OCI-LY7 (cell line): ENCODE results near the gene NBPF4. TPM values are rescaled to one million over a fixed set of nuclear protein-coding genes. Genes with fewer than 3 reads are reported as not detected.
"Not testable (repeated sequence)": the region's sequence is repeated elsewhere in the genome, so short reads cannot be mapped to it uniquely, and the experiment has no call there.

Experiments used
- BruUV-seq: library from RNA; stranded (reverse); fragments of 400-500 nt; replicated peaks from 2 replicates; lab custom pipeline; 2021; lab: Mats Ljungman, UMichigan
- CTCF ChIA-PET: fragments of 300-600 bp; sonication (Branson Sonifier 250); formaldehyde crosslinking; loops from one replicate; lab custom pipeline; 2022; ENCODE audit warnings: antibody characterized with exemption; ENCODE audit not compliant: unreplicated experiment; lab: Charles Lee
- POLR2A ChIA-PET: fragments of 300-600 bp; sonication (Branson Sonifier 250); formaldehyde crosslinking; loops from one replicate; lab custom pipeline; 2022; ENCODE audit warnings: antibody characterized with exemption; lab: Charles Lee
- DNase-seq: peaks from one replicate; pipeline ENCODE4 v3.0.0-alpha.2; 2015; ENCODE audit warnings: low spot score
- H2AFZ ChIP-seq: fragments of 200-600 bp; sonication (generic), shearing (Covaris generic); 2 replicates; pipeline ENCODE4 v1.6.1; 2014; ENCODE audit warnings: mild to moderate bottlenecking, antibody characterized with exemption, low read length, moderate library complexity
- H3K27ac ChIP-seq: fragments of 200-600 bp; sonication (generic); 2 replicates; pipeline ENCODE4 v1.5.1; 2014; ENCODE audit warnings: mixed run types, low read depth, mild to moderate bottlenecking, moderate library complexity, low read length, inconsistent platforms; ENCODE audit not compliant: poor library complexity, severe bottlenecking
- H3K36me3 ChIP-seq: fragments of 200-600 bp; sonication (generic); 2 replicates; pipeline ENCODE4 v1.6.1; 2014; ENCODE audit warnings: mild to moderate bottlenecking, antibody characterized with exemption, low read length, moderate library complexity, mixed read lengths; ENCODE audit not compliant: insufficient read depth
- H3K4me1 ChIP-seq: fragments of 200-600 bp; sonication (generic); 2 replicates; pipeline ENCODE4 v1.5.1; 2014; ENCODE audit warnings: mild to moderate bottlenecking, low read length; ENCODE audit not compliant: insufficient read depth, poor library complexity, severe bottlenecking
- H3K4me2 ChIP-seq: fragments of 200-600 bp; sonication (generic); 2 replicates; pipeline ENCODE4 v1.6.1; 2014; ENCODE audit warnings: mild to moderate bottlenecking, low read length
- H3K4me3 ChIP-seq: fragments of 200-600 bp; sonication (generic); 2 replicates; pipeline ENCODE4 v1.5.1; 2014; ENCODE audit warnings: mild to moderate bottlenecking, low read depth, low read length; ENCODE audit not compliant: poor library complexity, severe bottlenecking
- H3K79me2 ChIP-seq: fragments of 200-600 bp; sonication (generic); 2 replicates; pipeline ENCODE4 v1.6.1; 2016; ENCODE audit warnings: low read depth, mild to moderate bottlenecking, low read length, moderate library complexity, mixed read lengths; ENCODE audit not compliant: insufficient read depth
- H3K9me2 ChIP-seq: fragments of 200-600 bp; sonication (generic); 2 replicates; pipeline ENCODE4 v1.6.1; 2016; ENCODE audit warnings: mild to moderate bottlenecking, low read length, mixed read lengths; ENCODE audit not compliant: insufficient read depth
- H3K9me3 ChIP-seq: fragments of 200-600 bp; sonication (generic); 2 replicates; pipeline ENCODE4 v1.6.1; 2014; ENCODE audit warnings: mild to moderate bottlenecking, mixed run types, low read length, mixed read lengths
- H4K20me1 ChIP-seq: fragments of 200-600 bp; sonication (generic); 2 replicates; pipeline ENCODE4 v1.6.1; 2014; ENCODE audit warnings: mild to moderate bottlenecking, antibody characterized with exemption, low read length, moderate library complexity, mixed read lengths; ENCODE audit not compliant: insufficient read depth
- intact Hi-C: fragments of 100-400 bp; cut with micrococcal nuclease; formaldehyde crosslinking; loops from one replicate; pipeline ENCODE4 v1.10.0; 2022; ENCODE audit not compliant: unreplicated experiment
- total RNA-seq, 2 experiments: library from RNA; depleted of rRNA in 1 of 2; stranded (reverse); fragments of >200 nt in 1 of 2; shearing (Covaris generic) in 1 of 2; gene quantifications; 2 replicates each; pipeline ENCODE4 v1.2.3, GENCODE V29; 2014 to 2022

NBPF4 gene
- total RNA-seq, 2 experiments from 2014 or later, result not detected

DNA sequence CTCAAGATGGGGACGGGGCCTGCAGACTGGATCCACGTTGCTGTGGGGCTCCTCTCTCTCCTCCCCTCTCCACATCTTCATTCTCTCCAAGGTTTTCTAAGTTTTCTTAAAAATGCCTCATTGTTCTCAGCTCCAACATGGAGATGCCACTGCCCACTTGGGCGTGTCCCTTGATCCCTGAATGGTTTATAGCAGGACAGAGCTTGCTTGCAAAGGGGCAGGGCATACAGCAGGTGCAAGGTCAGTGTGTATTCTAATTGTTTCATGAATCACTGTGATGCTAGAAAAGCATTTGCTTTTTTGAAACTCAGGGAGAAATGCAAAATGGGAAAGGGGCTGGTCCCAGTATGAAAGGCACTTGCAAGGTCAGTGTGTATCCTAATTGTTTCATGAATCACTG, 13.9 kb downstream of the NBPF4 start:
- H3K9me2 ChIP-seq, CTCF ChIA-PET, H3K4me1 ChIP-seq, POLR2A ChIA-PET, BruUV-seq, H2AFZ ChIP-seq, DNase-seq, H3K9me3 ChIP-seq, H3K36me3 ChIP-seq, H3K27ac ChIP-seq, H4K20me1 ChIP-seq, H3K4me2 ChIP-seq, intact Hi-C loops, H3K4me3 ChIP-seq, H3K79me2 ChIP-seq: not testable (repeated sequence)

DNA sequence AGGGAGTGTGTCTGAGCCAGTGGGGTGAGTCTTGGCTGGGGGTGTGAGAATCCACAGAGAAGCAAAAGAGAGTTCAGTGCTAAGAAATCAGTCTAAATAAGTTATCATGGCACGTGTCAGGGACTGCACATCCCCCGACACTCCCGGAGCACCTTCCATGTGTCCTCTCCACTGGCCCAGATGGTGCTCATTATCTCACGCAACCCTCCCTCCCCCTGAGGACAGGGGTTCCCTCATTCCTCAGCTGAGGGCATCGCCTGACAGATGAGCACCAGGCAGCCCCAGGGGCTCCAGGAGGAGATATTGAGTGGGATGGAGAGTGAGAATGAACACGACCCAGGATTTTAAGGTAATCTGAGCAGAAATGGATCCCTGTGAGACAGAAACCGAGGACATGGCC, 16.1 kb downstream of the NBPF4 start:
- H3K9me3 ChIP-seq, H3K79me2 ChIP-seq, BruUV-seq, intact Hi-C loops, H3K4me1 ChIP-seq, H3K9me2 ChIP-seq, H3K4me3 ChIP-seq, POLR2A ChIA-PET, H3K27ac ChIP-seq, H3K4me2 ChIP-seq, H2AFZ ChIP-seq, H4K20me1 ChIP-seq, CTCF ChIA-PET, DNase-seq, H3K36me3 ChIP-seq: not testable (repeated sequence)

GRCh38 chr1:108226855-108227254, 17.0 kb downstream of the NBPF4 start:
- POLR2A ChIA-PET, BruUV-seq: not testable (repeated sequence)

DNA sequence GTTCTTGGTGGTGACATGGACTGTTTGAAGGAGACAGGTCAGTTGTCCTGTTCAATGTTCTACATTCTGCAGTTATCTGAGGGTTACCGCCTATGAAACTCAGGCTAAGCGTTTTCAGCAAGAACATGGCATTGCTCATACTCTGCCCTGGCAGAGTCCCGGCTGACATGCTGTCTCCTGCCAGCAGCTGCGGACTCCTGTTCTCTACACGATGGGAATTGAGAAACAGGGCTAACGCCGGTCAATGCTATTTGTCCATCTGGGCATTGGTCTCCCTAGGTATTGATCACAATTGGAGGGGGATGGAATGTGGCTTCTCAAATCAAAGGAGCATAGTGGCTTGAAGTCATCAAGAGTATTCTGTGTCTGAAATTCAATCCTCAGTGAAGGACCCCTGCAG, 20.6 kb downstream of the NBPF4 start:
- H3K27ac ChIP-seq, H4K20me1 ChIP-seq, H3K4me3 ChIP-seq, DNase-seq, H3K4me2 ChIP-seq, CTCF ChIA-PET, BruUV-seq, POLR2A ChIA-PET, H3K79me2 ChIP-seq, H2AFZ ChIP-seq, H3K9me2 ChIP-seq, H3K4me1 ChIP-seq, intact Hi-C loops, H3K9me3 ChIP-seq, H3K36me3 ChIP-seq: not testable (repeated sequence)

More at GRCh38 chr1:108226855-108227254, 17.0 kb downstream of the NBPF4 start:
- H3K36me3 ChIP-seq, H3K9me2 ChIP-seq, H3K9me3 ChIP-seq, H2AFZ ChIP-seq, H3K79me2 ChIP-seq, H3K4me2 ChIP-seq, DNase-seq, H3K4me3 ChIP-seq, H4K20me1 ChIP-seq, H3K4me1 ChIP-seq, H3K27ac ChIP-seq, intact Hi-C loops, CTCF ChIA-PET: not testable (repeated sequence)

GRCh38 chr1:108217515-108218174, 26.2 kb downstream of the NBPF4 start:
- CTCF ChIA-PET, H3K9me3 ChIP-seq, H3K79me2 ChIP-seq, H3K4me3 ChIP-seq, H2AFZ ChIP-seq, H3K36me3 ChIP-seq, H3K4me2 ChIP-seq, BruUV-seq, DNase-seq, H3K4me1 ChIP-seq, H3K9me2 ChIP-seq, H4K20me1 ChIP-seq, intact Hi-C loops, H3K27ac ChIP-seq, POLR2A ChIA-PET: not testable (repeated sequence)

DNA sequence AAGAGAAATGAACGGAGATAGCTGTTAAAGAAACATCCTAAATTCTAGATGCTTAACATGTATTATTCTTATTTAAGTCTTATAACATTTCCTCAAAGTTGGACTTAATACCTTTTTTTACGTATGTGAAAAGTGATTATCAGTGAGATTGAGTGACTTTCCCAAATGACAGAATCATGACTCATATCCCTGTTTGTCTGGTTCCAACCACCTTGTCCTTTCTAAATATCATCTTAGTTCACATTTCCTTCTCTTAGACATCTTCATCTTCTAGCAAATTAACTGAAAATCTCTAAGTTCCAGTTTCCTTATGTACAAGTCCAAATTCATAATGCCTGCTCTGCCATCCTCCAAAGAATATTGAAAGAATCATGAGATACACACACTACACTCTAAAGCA, 26.9 kb downstream of the NBPF4 start:
- DNase-seq, H3K9me3 ChIP-seq, BruUV-seq, H4K20me1 ChIP-seq, intact Hi-C loops, H3K9me2 ChIP-seq, H3K36me3 ChIP-seq, H3K4me1 ChIP-seq, H2AFZ ChIP-seq, POLR2A ChIA-PET, H3K27ac ChIP-seq, CTCF ChIA-PET, H3K4me3 ChIP-seq, H3K79me2 ChIP-seq, H3K4me2 ChIP-seq: not testable (repeated sequence)
